Esophagus mucosa (tissue), 1 donor: ENCODE results near the gene SLC22A7. TPM values are rescaled to one million over a fixed set of nuclear protein-coding genes. Genes with fewer than 3 reads are reported as not detected.

ENCODE experiments used
- ATAC-seq: fragments of 200-7000 bp; cut with Tn5 transposase; one replicate; pipeline ENCODE4 v1.9.1; 2020
- total RNA-seq: library from RNA; stranded (reverse); gene quantifications from one replicate; pipeline ENCODE4 v1.2.4, GENCODE V29; 2023
- donor health status: DM: yes; HTN: yes; CAD: no.

Gene SLC22A7
- total RNA-seq, 1 donor from 2014 or later = not detected

GRCh38 chr6:43267619-43268354 lies 30.3 kb upstream of the SLC22A7 start:
- ATAC-seq = no peak

- no peak for ATAC-seq
These were observed 29.7 kb upstream of the SLC22A7 start for GRCh38 chr6:43268355-43268700.

GRCh38 chr6:43268782-43269272 lies 29.2 kb upstream of the SLC22A7 start:
- ATAC-seq = no peak

- ATAC-seq = peak; percentile 24
These were observed 28.6 kb upstream of the SLC22A7 start for GRCh38 chr6:43269273-43270007.

- peak; percentile 24 for ATAC-seq
These were observed 26.8 kb upstream of the SLC22A7 start for GRCh38 chr6:43271103-43271815.

GRCh38 chr6:43271944-43272343 lies 26.1 kb upstream of the SLC22A7 start:
- ATAC-seq = no peak

- ATAC-seq = no peak
These were observed 24.4 kb upstream of the SLC22A7 start for GRCh38 chr6:43273707-43274106.

- ATAC-seq = peak; percentile 5
These were observed 23.7 kb upstream of the SLC22A7 start for GRCh38 chr6:43274127-43274915.

GRCh38 chr6:43274916-43275597 lies 23.0 kb upstream of the SLC22A7 start:
- ATAC-seq = no peak

GRCh38 chr6:43275801-43276576 lies 22.1 kb upstream of the SLC22A7 start:
- no peak for ATAC-seq

- no peak for ATAC-seq
These were observed 21.3 kb upstream of the SLC22A7 start for GRCh38 chr6:43276577-43277305.

GRCh38 chr6:43277306-43277642 lies 20.8 kb upstream of the SLC22A7 start:
- no peak for ATAC-seq

- no peak for ATAC-seq
These were observed 20.2 kb upstream of the SLC22A7 start for GRCh38 chr6:43277643-43278523.

GRCh38 chr6:43278524-43279078 lies 19.5 kb upstream of the SLC22A7 start:
- no peak for ATAC-seq

- no peak for ATAC-seq
These were observed 17.8 kb upstream of the SLC22A7 start for GRCh38 chr6:43280234-43280633.

- ATAC-seq = no peak
These were observed 16.0 kb upstream of the SLC22A7 start for GRCh38 chr6:43282060-43282459.

- ATAC-seq = no peak
These were observed 15.2 kb upstream of the SLC22A7 start for GRCh38 chr6:43282636-43283513.

GRCh38 chr6:43283514-43283901 lies 14.6 kb upstream of the SLC22A7 start:
- ATAC-seq = no peak
